Fibroblast of lung (primary cell): ENCODE results near the gene DPH2.

Source experiments
- CTCF ChIP-seq, 2 donors: IDR thresholded peaks in 1 of 2; conservative IDR thresholded peaks in 1 of 2; 1 replicate in 1 of 2; 2 replicates in 1 of 2; pipeline ENCODE4 v1.5.1; 2011 to 2012; ENCODE audit warnings: low read length in 2 of 2, control low read depth in 1 of 2, inconsistent platforms in 1 of 2, low read depth in 1 of 2, mild to moderate bottlenecking in 1 of 2
- EZH2 ChIP-seq: IDR thresholded peaks from 2 replicates; pipeline ENCODE4 v1.5.1; 2012; ENCODE audit warnings: low read length, control low read depth, mild to moderate bottlenecking; ENCODE audit errors: missing control alignments

GRCh38 chr1:43956234-43956633 is 13.6 kb upstream of the DPH2 start:
- no peak for TF ChIP-seq CTCF (conservative IDR thresholded peaks at IDR 0.05 in 1 of 2, IDR thresholded peaks at IDR 0.05 in 1 of 2; ENCODE audit: low read depth in 1 of 2, low read length in 2 of 2)
- no peak for TF ChIP-seq EZH2
